GM12892 (cell line): ENCODE results near the gene GAB2.

Experiments used
- POLR2A ChIP-seq: IDR thresholded peaks from 2 replicates; pipeline ENCODE4 v1.6.1; 2011; ENCODE audit warnings: low read depth, low read length, control low read depth
- POLR2AphosphoS5 ChIP-seq: IDR thresholded peaks from 2 replicates; pipeline ENCODE4 v1.6.1; 2011; ENCODE audit warnings: low read depth, low read length, control low read depth
- TAF1 ChIP-seq: IDR thresholded peaks from 2 replicates; pipeline ENCODE4 v1.6.1; 2011; ENCODE audit warnings: low read depth, mild to moderate bottlenecking, control low read depth, low read length, borderline replicate concordance

- TF ChIP-seq POLR2AphosphoS5 = no peak
- TF ChIP-seq POLR2A = no peak
- TF ChIP-seq TAF1 = no peak
Observed at GRCh38 chr11:78371221-78371891, 46.3 kb downstream of the GAB2 start.
